GM13976 (cell line): ENCODE data around the gene ZNF207.
"Not testable (repeated sequence)": the region's sequence is repeated elsewhere in the genome, so short reads cannot be mapped to it uniquely, and the experiment has no call there.

Experiments
- DNase-seq: peaks from one replicate; pipeline ENCODE4 v3.0.0; 2012; ENCODE audit warnings: low spot score
- CTCF ChIP-seq: IDR thresholded peaks from 2 replicates; pipeline ENCODE4 v1.5.1; 2012; ENCODE audit warnings: borderline replicate concordance, mild to moderate bottlenecking; ENCODE audit not compliant: insufficient read depth; ENCODE audit errors: extremely low read depth, missing control alignments, control extremely low read depth
- in situ Hi-C: fragments of 300-500 bp; cut with MboI; formaldehyde crosslinking; loops from one replicate; pipeline ENCODE4 v1.12.0; 2022; ENCODE audit warnings: low sequenced_read_pairs, mixed read lengths, inconsistent platforms; ENCODE audit not compliant: unreplicated experiment

ZNF207 gene

GRCh38 chr17:32385971-32386370, 36.0 kb downstream of the ZNF207 start:
- TF ChIP-seq CTCF, result no peak
- in situ Hi-C loops, result no loop called here
- DNase-seq, result no peak

- in situ Hi-C loops, result no loop called here
- DNase-seq, result no peak
- no peak for TF ChIP-seq CTCF
Observed at GRCh38 chr17:32386844-32387243, 36.9 kb downstream of the ZNF207 start.

- DNase-seq, in situ Hi-C loops: not testable (repeated sequence)
Observed at GRCh38 chr17:32388128-32388527, 38.2 kb downstream of the ZNF207 start.

GRCh38 chr17:32388613-32389459, 38.9 kb downstream of the ZNF207 start:
- DNase-seq, result no peak
- no peak for TF ChIP-seq CTCF
- in situ Hi-C loops, result no loop called here

GRCh38 chr17:32393904-32394303, 43.9 kb downstream of the ZNF207 start:
- DNase-seq, result no peak
- no peak for TF ChIP-seq CTCF
- in situ Hi-C loops, result no loop called here

- no peak for TF ChIP-seq CTCF
- in situ Hi-C loops, result no loop called here
- no peak for DNase-seq
Observed at GRCh38 chr17:32396343-32396742, 46.4 kb downstream of the ZNF207 start.

- no peak for DNase-seq
- TF ChIP-seq CTCF, result no peak
- in situ Hi-C loops, result no loop called here
Observed at GRCh38 chr17:32398946-32399345, 49.0 kb downstream of the ZNF207 start.

- in situ Hi-C loops, DNase-seq: not testable (repeated sequence)
Observed at GRCh38 chr17:32410085-32410484, 60.1 kb downstream of the ZNF207 start.
